LNCaP clone FGC (cell line): Measurements from ENCODE around the gene ZEB2.

Experiments
- DNase-seq: peaks from one replicate; pipeline ENCODE4 v3.0.0-alpha.2; 2011; ENCODE audit warnings: low read depth
- H3K4me3 ChIP-seq: 2 replicates; pipeline ENCODE4 v1.5.1; 2011; ENCODE audit warnings: mild to moderate bottlenecking, low read depth, low read length, control low read depth
- TF ChIP-seq, protein P1 (sequence below): IDR thresholded peaks from 2 replicates; pipeline ENCODE4 v1.5.1; 2012; ENCODE audit warnings: mild to moderate bottlenecking; ENCODE audit not compliant: control insufficient read depth, insufficient read depth; ENCODE audit errors: extremely low read depth

ZEB2 gene

DNA sequence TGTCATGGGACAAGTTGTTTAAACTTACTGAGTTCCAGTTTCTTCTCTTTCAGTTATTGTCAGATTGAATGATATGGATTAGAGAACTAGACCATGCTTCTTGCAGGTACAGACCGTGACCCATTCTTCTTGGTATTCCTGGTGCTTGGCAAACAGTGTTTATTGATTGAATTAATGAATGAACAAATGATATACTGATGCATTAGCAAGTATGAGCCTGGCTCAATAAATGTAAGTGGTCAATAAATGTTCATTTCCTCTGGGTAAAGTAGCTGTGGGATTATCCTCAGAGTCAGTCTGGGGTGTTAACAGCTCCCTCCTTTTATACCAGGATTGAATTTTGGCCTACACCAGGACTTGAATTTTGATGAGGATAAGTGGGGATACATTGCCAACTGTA lies 160.2 kb downstream of the ZEB2 start:
- H3K4me3 ChIP-seq = no peak overlapping the region
- no peak for DNase-seq
- TF ChIP-seq, protein P1, sequence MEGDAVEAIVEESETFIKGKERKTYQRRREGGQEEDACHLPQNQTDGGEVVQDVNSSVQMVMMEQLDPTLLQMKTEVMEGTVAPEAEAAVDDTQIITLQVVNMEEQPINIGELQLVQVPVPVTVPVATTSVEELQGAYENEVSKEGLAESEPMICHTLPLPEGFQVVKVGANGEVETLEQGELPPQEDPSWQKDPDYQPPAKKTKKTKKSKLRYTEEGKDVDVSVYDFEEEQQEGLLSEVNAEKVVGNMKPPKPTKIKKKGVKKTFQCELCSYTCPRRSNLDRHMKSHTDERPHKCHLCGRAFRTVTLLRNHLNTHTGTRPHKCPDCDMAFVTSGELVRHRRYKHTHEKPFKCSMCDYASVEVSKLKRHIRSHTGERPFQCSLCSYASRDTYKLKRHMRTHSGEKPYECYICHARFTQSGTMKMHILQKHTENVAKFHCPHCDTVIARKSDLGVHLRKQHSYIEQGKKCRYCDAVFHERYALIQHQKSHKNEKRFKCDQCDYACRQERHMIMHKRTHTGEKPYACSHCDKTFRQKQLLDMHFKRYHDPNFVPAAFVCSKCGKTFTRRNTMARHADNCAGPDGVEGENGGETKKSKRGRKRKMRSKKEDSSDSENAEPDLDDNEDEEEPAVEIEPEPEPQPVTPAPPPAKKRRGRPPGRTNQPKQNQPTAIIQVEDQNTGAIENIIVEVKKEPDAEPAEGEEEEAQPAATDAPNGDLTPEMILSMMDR = no peak

DNA sequence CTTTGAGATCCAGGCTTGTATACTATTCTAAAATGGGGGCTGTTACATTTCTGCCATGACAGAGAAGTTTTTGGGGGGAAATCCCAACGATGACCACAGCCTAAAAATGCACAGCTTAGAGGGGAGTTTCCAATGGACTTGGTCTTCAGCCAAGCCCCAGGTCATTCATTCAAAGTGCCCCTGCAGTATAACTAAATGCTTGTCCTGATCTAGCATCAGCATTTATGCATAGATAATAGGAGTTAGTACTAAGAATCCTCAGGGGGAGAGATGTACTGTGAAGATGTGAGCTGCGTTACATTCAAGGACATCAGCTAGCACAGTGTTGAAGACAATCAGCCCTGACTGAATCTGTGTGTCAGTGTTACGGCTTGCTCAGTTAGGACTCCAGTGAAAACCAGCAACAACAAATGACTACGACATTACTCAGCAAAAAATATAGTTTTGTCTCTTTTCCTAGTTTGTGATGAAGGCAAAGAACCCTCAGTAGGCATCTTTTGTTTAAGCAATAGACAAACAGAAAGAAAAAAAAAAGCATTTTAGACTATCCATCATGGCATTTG lies 160.9 kb downstream of the ZEB2 start:
- TF ChIP-seq, protein P1 = no peak
- no peak overlapping the region for H3K4me3 ChIP-seq
- DNase-seq = no peak

DNA sequence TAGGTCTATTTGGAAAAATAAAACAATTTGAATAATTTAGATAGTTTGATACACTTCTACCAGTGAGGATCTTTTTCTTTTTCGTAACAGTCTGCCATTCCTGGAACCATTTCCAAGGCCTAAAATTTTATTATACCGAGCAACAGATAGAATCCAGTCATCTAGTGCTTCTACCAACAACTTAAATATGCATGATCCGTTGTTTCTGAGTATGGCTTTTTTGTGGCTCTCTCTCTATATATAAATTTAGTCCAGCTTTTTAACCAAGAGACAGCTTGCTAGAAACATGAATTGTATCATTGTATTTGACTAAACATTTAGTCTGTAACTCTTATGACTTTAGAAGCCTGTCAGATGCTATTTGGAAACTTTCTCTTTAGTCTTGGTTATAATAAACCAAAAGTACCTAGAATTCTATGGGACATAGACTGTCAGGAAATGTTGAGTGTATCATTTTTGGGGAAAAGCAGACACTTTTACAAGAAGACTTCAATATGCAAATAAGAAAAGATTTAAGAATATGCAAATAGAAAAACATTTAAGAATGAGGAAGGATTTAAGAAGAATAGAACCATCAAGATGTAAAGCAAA lies 161.4 kb downstream of the ZEB2 start:
- DNase-seq = no peak
- TF ChIP-seq, protein P1 = no peak
- no peak overlapping the region for H3K4me3 ChIP-seq

DNA sequence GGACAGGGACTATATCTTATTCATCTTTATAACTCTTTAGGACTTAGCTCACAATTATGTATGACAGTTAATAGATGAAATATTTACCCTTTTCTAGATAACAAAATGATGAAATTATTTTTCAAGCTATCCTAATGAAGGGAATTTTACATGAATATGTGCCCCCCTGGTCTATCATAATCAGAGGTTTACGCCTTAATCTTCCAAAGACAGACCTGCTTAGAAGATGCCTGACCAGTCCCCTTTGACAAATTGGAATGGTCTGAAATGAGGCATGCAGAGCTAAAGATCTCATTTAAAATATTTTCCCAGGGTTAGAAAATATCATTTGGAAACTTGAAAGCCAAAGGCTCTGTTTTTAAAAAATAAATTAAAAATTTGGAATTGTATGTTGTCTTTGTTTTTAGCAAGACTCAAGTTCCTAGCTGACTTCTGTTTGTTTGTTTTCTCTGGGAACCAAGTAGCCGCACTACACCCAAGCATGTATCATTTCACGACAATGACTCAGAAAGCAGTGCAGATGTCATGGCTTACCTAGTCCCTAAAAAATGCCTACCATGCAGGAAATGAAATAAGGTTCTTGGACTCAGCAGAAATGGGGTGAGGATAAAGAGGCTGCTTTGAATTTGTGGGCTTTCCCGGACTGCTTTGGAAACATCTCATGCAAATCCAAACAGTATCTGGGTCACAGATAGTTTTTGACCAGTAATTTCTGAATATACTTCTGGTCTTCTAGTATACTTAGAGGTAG lies 162.1 kb downstream of the ZEB2 start:
- TF ChIP-seq, protein P1 = no peak
- no peak for DNase-seq
- no peak overlapping the region for H3K4me3 ChIP-seq

DNA sequence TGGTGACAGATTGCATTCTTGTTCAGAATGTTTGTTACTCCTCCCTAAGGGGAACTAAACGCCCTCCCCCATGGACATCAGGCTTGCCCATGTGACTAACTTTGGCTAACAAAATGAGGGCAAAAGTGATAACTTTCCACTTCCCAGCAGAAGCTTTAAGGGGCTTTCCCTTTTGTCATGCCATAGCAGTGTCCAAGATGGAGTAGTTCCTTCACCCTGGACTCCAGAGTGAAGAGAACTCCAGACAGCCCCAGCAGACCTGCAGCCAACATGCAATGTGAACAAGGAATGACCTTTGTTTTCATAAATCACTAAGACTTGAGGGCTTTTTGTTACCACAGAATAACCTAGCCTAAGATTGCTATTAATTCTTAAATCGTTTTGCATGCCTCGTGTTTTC lies 163.5 kb downstream of the ZEB2 start:
- H3K4me3 ChIP-seq = no peak overlapping the region
- DNase-seq = no peak
- TF ChIP-seq, protein P1 = no peak

DNA sequence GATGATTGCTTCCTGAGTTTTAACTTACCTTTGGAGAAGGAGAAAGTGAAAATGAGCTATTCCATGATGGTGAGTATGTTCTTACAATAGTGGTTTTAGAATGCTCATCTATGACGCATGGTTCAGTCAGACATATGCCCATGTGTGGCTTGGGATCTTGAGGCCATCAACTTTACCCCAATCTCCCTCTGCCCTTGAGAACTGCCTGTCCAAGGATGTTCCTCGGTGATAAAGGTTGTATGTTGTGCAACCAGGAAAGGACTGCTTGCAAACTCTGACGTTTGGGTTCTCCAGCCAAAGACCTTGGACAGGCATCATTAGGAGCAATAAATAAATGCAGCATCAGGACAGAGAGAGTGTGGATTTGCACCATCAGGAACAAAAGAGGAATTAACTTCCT lies 165.0 kb downstream of the ZEB2 start:
- TF ChIP-seq, protein P1 = no peak
- no peak overlapping the region for H3K4me3 ChIP-seq
- DNase-seq = no peak
